Endothelial cell (in vitro differentiated cells): ENCODE results near the gene RPL7A. TPM values are rescaled to one million over a fixed set of nuclear protein-coding genes. Genes with fewer than 3 reads are reported as not detected.
"Not testable (repeated sequence)": the region's sequence is repeated elsewhere in the genome, so short reads cannot be mapped to it uniquely, and the experiment has no call there.

Experiments used
- DNase-seq: peaks from one replicate; pipeline ENCODE4 v3.0.0; 2021; ENCODE audit warnings: low spot score
- H3K27ac Mint-ChIP-seq: one replicate; pipeline ENCODE4 v1.8.0; 2021; ENCODE audit warnings: mixed read lengths, inconsistent platforms; ENCODE audit not compliant: unreplicated experiment
- H3K27me3 Mint-ChIP-seq: one replicate; pipeline ENCODE4 v1.8.0; 2021; ENCODE audit warnings: mild to moderate bottlenecking, moderate library complexity, mixed read lengths, inconsistent platforms; ENCODE audit not compliant: unreplicated experiment
- H3K36me3 Mint-ChIP-seq: one replicate; pipeline ENCODE4 v1.8.0; 2021; ENCODE audit warnings: mild to moderate bottlenecking, low read depth, mixed read lengths, inconsistent platforms; ENCODE audit not compliant: unreplicated experiment
- H3K4me1 Mint-ChIP-seq: one replicate; pipeline ENCODE4 v1.8.0; 2021; ENCODE audit warnings: mild to moderate bottlenecking, mixed read lengths, inconsistent platforms; ENCODE audit not compliant: unreplicated experiment
- H3K4me3 Mint-ChIP-seq: one replicate; pipeline ENCODE4 v1.8.0; 2021; ENCODE audit warnings: mild to moderate bottlenecking, mixed read lengths, inconsistent platforms; ENCODE audit not compliant: unreplicated experiment
- H3K9me3 Mint-ChIP-seq: one replicate; pipeline ENCODE4 v1.8.0; 2021; ENCODE audit warnings: mixed read lengths, inconsistent platforms; ENCODE audit not compliant: unreplicated experiment
- total RNA-seq: library from RNA; stranded (reverse); fragmentation: NEBNext Ultra II Directional; extraction: Animal tissue kit (Norgen Biotek cat#: 25700); gene quantifications from one replicate; pipeline ENCODE4 v1.2.1, GENCODE V29; 2021; ENCODE audit not compliant: unreplicated experiment
- TF ChIP-seq, protein P1 (sequence below): fragments of 200-600 bp; sonication (generic); IDR thresholded peaks from one replicate; pipeline ENCODE4 v1.5.0; 2021; ENCODE audit warnings: antibody characterized with exemption; ENCODE audit not compliant: unreplicated experiment

Gene RPL7A
- total RNA-seq, 1 donor from 2014 or later: 2,006 TPM

DNA sequence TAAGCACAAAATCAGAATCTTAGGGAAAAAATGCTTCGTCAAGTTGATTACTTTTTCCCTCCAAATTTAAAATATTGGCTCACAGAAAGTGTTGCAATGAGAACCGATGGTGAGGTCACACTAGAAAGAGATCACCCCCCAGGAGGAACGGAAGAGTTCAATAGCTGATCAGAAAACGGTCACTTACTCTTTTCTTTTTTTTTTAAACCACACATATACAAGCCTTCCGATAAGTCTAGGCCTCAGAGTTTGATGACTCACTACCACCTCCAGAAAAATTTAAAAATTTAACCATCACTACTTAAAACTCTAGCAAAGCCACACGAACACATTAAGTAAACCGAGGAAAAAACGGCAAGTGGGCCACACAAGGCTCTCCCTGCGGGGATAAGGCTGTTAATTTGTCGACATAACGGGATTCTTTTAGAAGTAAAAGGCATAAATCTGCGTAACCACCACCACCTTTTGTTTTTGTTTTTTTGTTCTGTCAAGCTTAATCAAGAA, 26.6 kb downstream of the RPL7A start:
- Mint-ChIP-seq H3K4me3 (peak overlapping the region; percentile 99), H3K9me3 (no peaks in the 10 kb centered on the region), H3K27me3 (peaks cover 14% of the 10 kb centered on the region), H3K27ac (peak overlapping the region; percentile 97), H3K4me1 (peaks cover 13% of the 10 kb centered on the region), H3K36me3 (peaks cover 12% of the 10 kb centered on the region)
- DNase-seq: no peak
- TF ChIP-seq, protein P1, sequence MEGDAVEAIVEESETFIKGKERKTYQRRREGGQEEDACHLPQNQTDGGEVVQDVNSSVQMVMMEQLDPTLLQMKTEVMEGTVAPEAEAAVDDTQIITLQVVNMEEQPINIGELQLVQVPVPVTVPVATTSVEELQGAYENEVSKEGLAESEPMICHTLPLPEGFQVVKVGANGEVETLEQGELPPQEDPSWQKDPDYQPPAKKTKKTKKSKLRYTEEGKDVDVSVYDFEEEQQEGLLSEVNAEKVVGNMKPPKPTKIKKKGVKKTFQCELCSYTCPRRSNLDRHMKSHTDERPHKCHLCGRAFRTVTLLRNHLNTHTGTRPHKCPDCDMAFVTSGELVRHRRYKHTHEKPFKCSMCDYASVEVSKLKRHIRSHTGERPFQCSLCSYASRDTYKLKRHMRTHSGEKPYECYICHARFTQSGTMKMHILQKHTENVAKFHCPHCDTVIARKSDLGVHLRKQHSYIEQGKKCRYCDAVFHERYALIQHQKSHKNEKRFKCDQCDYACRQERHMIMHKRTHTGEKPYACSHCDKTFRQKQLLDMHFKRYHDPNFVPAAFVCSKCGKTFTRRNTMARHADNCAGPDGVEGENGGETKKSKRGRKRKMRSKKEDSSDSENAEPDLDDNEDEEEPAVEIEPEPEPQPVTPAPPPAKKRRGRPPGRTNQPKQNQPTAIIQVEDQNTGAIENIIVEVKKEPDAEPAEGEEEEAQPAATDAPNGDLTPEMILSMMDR: no peak

DNA sequence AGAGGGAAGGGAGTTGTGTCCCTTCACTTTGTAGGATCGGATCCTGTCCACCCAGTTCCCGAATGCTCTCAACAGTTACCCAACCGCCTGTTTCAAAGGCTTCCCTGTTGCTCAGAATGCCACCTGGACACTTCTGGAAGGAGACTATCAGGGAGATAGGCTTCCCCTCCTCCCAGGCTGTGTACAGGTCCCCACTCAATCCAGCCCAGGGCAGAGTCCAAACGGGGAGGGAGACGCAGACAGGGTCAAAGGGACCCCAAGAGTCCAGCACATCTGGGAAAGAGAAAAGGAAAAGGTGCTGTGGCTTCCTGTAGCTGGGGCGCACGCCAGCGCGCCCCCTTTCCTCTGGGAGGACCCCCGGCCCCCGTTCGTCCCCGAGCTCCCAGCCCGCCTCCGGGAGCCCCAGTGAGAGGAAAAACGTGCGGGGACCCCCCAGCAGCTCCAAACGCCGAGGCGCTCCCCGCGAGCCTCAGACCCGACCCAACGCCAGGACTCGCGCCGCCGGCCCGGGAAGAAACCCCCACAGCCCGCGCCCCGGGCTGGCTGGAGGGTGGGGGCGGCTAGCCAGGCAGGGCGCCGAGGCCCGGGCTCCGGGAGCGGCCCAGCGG, 27.2 kb downstream of the RPL7A start:
- Mint-ChIP-seq H3K36me3 (peaks cover 7% of the 10 kb centered on the region), H3K27me3 (peaks cover 11% of the 10 kb centered on the region), H3K4me1 (peaks cover 13% of the 10 kb centered on the region), H3K9me3 (no peaks in the 10 kb centered on the region), H3K27ac (peak overlapping the region; percentile 97), H3K4me3 (peak overlapping the region; percentile 99)
- peak; percentile 36 for DNase-seq
- TF ChIP-seq, protein P1: no peak

DNA sequence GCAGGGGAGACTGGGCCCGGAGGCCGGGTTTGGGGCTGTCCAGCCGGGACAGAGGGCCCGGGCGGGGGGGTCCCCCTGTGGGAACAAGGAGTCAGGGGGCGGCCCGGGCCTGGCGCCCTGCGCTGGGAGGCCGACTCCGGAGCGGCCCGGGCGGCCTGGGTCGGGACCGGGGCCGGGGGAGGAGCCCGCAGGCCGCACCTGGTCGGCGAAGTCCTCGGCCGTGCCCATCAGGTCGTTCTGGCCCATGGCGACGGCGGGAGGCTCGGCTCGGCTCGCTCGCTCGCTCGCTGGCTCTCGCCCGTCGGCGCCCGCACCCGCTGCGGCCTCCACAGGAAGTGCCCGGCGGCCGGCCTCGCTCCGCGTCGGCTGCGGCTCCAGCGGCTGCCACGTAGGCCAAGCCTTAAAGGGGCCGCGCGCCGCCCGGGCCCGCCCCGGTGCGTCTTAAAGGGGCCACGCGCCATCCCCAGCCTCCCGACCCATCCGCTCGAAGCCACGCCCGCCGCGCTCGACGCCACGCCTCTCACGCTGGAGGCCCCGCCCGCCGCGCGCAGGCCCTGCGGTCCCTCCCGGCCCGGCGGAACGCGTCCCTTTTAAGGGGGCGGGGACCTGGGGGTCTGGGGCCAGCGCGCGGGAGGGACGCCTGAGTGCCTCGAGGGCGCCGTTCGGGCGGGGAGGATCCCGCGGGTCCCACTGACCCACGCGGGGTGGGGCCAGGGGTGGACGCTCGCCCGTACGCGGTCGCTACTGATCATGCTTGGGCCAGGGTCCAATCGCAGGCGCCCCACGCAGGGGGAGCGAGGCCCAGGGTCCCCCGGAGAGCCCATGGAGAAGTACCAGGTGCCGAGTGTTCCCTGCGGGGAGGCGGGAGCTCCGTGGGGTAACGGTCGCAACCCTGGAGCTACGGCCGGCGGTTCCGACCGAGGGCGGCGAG, 28.0 kb downstream of the RPL7A start, which contains the start of the genes STKLD1 and SURF4:
Gene STKLD1, plus strand, starts transcription at position 643 of the 931 bp plus-strand sequence. Its CDS starts 108 bp downstream, at position 751.
Gene SURF4, minus strand, starts transcription at position 337 of the 931 bp plus-strand sequence. Its CDS starts 91 bp downstream, at position 246.
- TF ChIP-seq, protein P1: no peak
- peaks cover 5% of the 10 kb centered on the region for H3K36me3 Mint-ChIP-seq
- peaks cover 13% of the 10 kb centered on the region for H3K4me1 Mint-ChIP-seq
- no peaks in the 10 kb centered on the region for H3K9me3 Mint-ChIP-seq
- peak within 1 kb of the TSS; percentile 97 for H3K27ac Mint-ChIP-seq
- H3K4me3 Mint-ChIP-seq: peak within 1 kb of the TSS; percentile 99
- DNase-seq: peak; percentile 97
- peaks cover 8% of the 10 kb centered on the region for H3K27me3 Mint-ChIP-seq

DNA sequence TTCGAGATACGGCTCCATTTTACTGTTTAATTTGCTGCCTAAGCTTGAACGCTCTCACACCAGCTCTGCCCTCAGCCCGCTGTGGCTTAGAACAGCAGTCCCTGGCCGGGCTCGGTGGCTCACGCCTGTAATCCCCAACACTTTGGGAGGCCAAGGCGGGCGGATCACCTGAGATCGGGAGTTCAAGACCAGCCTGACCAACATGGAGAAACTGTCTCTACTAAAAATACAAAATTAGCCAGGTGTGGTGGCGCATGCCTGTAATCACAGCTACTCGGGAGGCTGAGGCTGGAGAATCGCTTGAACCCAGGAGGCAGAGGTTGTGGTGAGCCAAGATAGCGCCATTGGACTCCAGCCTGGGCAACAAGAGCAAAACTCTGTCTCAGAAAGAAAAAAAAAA, 29.3 kb downstream of the RPL7A start:
- H3K27ac Mint-ChIP-seq: peak overlapping the region; percentile 61
- H3K36me3 Mint-ChIP-seq, DNase-seq, H3K27me3 Mint-ChIP-seq, H3K9me3 Mint-ChIP-seq: not testable (repeated sequence)
- H3K4me1 Mint-ChIP-seq: peaks cover 13% of the 10 kb centered on the region
- peak overlapping the region; percentile 85 for H3K4me3 Mint-ChIP-seq

DNA sequence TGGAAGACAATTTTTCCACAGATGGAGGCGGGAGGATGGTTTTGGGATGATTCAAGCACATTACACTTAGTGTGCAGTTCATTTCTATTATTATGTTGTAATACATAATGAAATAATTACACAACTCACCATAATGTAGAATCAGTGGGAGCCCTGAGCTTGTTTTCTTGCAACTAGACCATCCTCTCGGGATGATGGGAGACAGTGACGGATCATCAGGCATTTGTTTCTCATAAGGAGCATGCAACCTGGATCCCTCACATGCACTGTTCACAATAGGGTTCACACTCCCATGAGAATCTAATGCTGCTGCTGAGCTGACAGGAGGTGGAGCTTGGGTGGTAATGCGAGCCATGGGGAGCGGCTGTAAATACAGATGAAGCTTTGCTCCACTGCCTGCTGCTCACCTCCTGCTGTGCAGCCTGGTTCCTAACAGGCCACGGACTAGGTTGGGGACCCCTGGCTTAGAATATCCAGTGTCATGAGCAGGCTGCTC, 29.8 kb downstream of the RPL7A start:
- no peak overlapping the region for H3K4me3 Mint-ChIP-seq
- no peak for DNase-seq
- H3K27me3 Mint-ChIP-seq: peaks cover 8% of the 10 kb centered on the region
- H3K9me3 Mint-ChIP-seq: no peaks in the 10 kb centered on the region
- H3K4me1 Mint-ChIP-seq: peaks cover 13% of the 10 kb centered on the region
- no peak overlapping the region for H3K27ac Mint-ChIP-seq
- TF ChIP-seq, protein P1: no peak
- H3K36me3 Mint-ChIP-seq: no peaks in the 10 kb centered on the region
